ENCODE results near the gene MAP2K5. TPM values are rescaled to one million over a fixed set of nuclear protein-coding genes. Genes with fewer than 3 reads are reported as not detected.

MAP2K5 gene
- total RNA-seq, 1 donor from 2014 or later = 11.6 TPM

DNA sequence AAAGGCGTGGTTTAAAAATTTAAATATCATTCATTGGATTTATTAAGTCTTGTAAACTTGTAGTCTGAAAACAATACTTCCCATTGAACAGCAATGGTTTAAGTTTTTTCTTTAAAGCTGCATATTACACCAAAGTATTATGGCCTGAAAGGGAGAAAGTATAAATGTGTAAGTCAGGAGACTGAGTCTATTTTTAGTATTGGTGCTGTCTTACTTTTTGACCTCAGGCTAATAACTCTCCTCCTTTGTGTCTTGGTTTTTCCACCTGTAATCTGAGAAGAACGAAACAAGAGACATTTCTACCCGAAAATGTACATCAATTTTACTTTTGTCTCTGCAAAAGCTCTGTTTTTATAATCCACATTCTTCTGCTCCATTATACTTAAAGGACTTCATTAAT is 14.0 kb upstream of the MAP2K5 start:
- Histone ChIP-seq H4K20me1 (ENCODE audit: insufficient read depth, low read length) (peaks cover 5% of the 10 kb centered on the region), H3K4me1 (ENCODE audit: insufficient read depth, low read length) (no peaks in the 10 kb centered on the region), H2AFZ (ENCODE audit: low read depth, low read length) (no peak overlapping the region), H3K4me2 (ENCODE audit: low read length) (no peak overlapping the region), H3K4me3 (ENCODE audit: insufficient read depth, low read depth, low read length) (no peak overlapping the region), H3K27ac (ENCODE audit: low read depth, low read length) (no peak overlapping the region), H3K9me3 (ENCODE audit: insufficient read depth, low read depth, low read length) (no peaks in the 10 kb centered on the region), H3K36me3 (ENCODE audit: insufficient read depth, low read length) (no peaks in the 10 kb centered on the region), H3K27me3 (ENCODE audit: insufficient read depth, low read length) (no peaks in the 10 kb centered on the region), H3K79me2 (ENCODE audit: insufficient read depth, low read length) (peaks cover 22% of the 10 kb centered on the region), H3K9ac (ENCODE audit: low read length) (no peak overlapping the region)
- DNase-seq (ENCODE audit: low read depth) (no peak), FAIRE-seq (no peak)
- peaks cover 3% of the 10 kb centered on the region for H3K36me3 Mint-ChIP-seq (ENCODE audit: low read depth, unreplicated experiment)
- no peaks in the 10 kb centered on the region for H3K4me1 Mint-ChIP-seq (ENCODE audit: low read depth, unreplicated experiment)
- H3K4me3 Mint-ChIP-seq (ENCODE audit: unreplicated experiment) = no peak overlapping the region
- no peak for TF ChIP-seq EZH2 (IDR thresholded peaks at IDR 0.05; ENCODE audit: insufficient read depth, low read length)
- TF ChIP-seq, protein P1, sequence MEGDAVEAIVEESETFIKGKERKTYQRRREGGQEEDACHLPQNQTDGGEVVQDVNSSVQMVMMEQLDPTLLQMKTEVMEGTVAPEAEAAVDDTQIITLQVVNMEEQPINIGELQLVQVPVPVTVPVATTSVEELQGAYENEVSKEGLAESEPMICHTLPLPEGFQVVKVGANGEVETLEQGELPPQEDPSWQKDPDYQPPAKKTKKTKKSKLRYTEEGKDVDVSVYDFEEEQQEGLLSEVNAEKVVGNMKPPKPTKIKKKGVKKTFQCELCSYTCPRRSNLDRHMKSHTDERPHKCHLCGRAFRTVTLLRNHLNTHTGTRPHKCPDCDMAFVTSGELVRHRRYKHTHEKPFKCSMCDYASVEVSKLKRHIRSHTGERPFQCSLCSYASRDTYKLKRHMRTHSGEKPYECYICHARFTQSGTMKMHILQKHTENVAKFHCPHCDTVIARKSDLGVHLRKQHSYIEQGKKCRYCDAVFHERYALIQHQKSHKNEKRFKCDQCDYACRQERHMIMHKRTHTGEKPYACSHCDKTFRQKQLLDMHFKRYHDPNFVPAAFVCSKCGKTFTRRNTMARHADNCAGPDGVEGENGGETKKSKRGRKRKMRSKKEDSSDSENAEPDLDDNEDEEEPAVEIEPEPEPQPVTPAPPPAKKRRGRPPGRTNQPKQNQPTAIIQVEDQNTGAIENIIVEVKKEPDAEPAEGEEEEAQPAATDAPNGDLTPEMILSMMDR (IDR thresholded peaks at IDR 0.05; ENCODE audit: insufficient read depth, low read depth, low read length) = no peak
- no peak overlapping the region for H3K27ac Mint-ChIP-seq (ENCODE audit: unreplicated experiment)
- no peaks in the 10 kb centered on the region for H3K9me3 Mint-ChIP-seq (ENCODE audit: unreplicated experiment)
- H3K27me3 Mint-ChIP-seq (ENCODE audit: low read depth, unreplicated experiment) = no peaks in the 10 kb centered on the region

DNA sequence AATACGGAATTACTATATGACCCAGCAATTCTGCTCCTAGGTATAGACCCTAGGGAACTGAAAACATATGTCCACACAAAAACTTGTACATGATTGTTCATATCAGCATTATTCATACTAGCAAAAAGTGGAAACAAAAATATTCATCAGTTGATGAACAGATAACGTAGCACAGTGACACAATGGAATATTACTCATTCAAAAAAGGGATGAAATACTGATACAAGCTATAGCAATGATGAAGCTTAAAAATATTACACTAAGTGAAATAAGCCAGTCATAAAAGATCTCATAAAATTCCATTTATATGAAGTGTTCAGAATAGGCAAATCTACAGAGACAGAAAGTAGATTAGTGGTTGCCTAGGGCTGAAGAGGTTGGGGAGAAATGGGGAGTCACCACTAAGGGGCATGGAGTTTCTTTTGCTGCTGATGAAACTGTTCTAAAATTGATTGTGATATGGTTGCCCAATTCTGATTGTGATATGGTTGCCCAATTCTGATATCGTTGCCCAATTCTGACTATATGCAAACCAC is 11.1 kb upstream of the MAP2K5 start:
- no peak overlapping the region for H3K9ac ChIP-seq (ENCODE audit: low read length)

DNA sequence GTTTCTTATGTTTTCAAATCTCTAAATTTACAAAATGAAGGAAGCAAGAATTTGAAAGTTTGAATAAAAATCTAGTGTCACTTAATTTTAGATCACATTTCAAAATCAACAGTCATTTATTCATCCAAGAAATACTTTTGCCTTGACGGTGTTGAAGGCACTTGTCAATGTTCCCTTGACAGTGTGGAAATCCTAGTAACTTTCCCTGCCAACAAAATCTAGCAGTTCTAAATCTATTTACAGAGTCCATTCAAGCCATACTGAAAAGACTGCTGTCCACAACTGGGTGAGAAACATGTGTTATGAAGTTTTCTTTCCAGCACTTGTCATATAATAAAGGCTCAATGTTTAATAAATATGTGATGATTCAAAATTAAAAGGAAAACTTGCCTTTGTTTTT is 8.6 kb upstream of the MAP2K5 start:
- Mint-ChIP-seq H3K4me1 (ENCODE audit: low read depth, unreplicated experiment) (no peaks in the 10 kb centered on the region), H3K36me3 (ENCODE audit: low read depth, unreplicated experiment) (no peaks in the 10 kb centered on the region), H3K9me3 (ENCODE audit: unreplicated experiment) (no peaks in the 10 kb centered on the region), H3K4me3 (ENCODE audit: unreplicated experiment) (no peak overlapping the region), H3K27me3 (ENCODE audit: low read depth, unreplicated experiment) (no peaks in the 10 kb centered on the region), H3K27ac (ENCODE audit: unreplicated experiment) (no peak overlapping the region)
- H3K9me3 ChIP-seq (ENCODE audit: insufficient read depth, low read depth, low read length) = no peaks in the 10 kb centered on the region
- no peak overlapping the region for H3K27ac ChIP-seq (ENCODE audit: low read depth, low read length)
- DNase-seq (ENCODE audit: low read depth) (no peak), FAIRE-seq (no peak)
- H4K20me1 ChIP-seq (ENCODE audit: insufficient read depth, low read length) = no peaks in the 10 kb centered on the region
- no peak overlapping the region for H3K4me2 ChIP-seq (ENCODE audit: low read length)
- no peak overlapping the region for H3K4me3 ChIP-seq (ENCODE audit: insufficient read depth, low read depth, low read length)
- H3K4me1 ChIP-seq (ENCODE audit: insufficient read depth, low read length) = no peaks in the 10 kb centered on the region
- H3K36me3 ChIP-seq (ENCODE audit: insufficient read depth, low read length) = no peaks in the 10 kb centered on the region
- no peak overlapping the region for H2AFZ ChIP-seq (ENCODE audit: low read depth, low read length)
- no peaks in the 10 kb centered on the region for H3K79me2 ChIP-seq (ENCODE audit: insufficient read depth, low read length)
- H3K9ac ChIP-seq (ENCODE audit: low read length) = no peak overlapping the region
- no peak for TF ChIP-seq EZH2 (IDR thresholded peaks at IDR 0.05; ENCODE audit: insufficient read depth, low read length)
- TF ChIP-seq, protein P1 (IDR thresholded peaks at IDR 0.05; ENCODE audit: insufficient read depth, low read depth, low read length) = no peak
- no peaks in the 10 kb centered on the region for H3K27me3 ChIP-seq (ENCODE audit: insufficient read depth, low read length)

More for the DNA sequence above, 11.1 kb upstream of the MAP2K5 start:
- no peaks in the 10 kb centered on the region for H3K36me3 ChIP-seq (ENCODE audit: insufficient read depth, low read length)
- FAIRE-seq (peak; percentile 13), DNase-seq (ENCODE audit: low read depth) (peak; percentile 60)
- H3K4me3 ChIP-seq (ENCODE audit: insufficient read depth, low read depth, low read length) = no peak overlapping the region
- H3K4me2 ChIP-seq (ENCODE audit: low read length) = no peak overlapping the region
- no peaks in the 10 kb centered on the region for H3K27me3 Mint-ChIP-seq (ENCODE audit: low read depth, unreplicated experiment)
- no peak overlapping the region for H3K27ac Mint-ChIP-seq (ENCODE audit: unreplicated experiment)
- no peaks in the 10 kb centered on the region for H3K4me1 Mint-ChIP-seq (ENCODE audit: low read depth, unreplicated experiment)
- H3K9me3 Mint-ChIP-seq (ENCODE audit: unreplicated experiment) = no peaks in the 10 kb centered on the region
- no peak overlapping the region for H2AFZ ChIP-seq (ENCODE audit: low read depth, low read length)
- H3K27me3 ChIP-seq (ENCODE audit: insufficient read depth, low read length) = no peaks in the 10 kb centered on the region
- peaks cover 3% of the 10 kb centered on the region for H3K36me3 Mint-ChIP-seq (ENCODE audit: low read depth, unreplicated experiment)
- no peak overlapping the region for H3K27ac ChIP-seq (ENCODE audit: low read depth, low read length)
- no peak overlapping the region for H3K4me3 Mint-ChIP-seq (ENCODE audit: unreplicated experiment)
- no peaks in the 10 kb centered on the region for H3K4me1 ChIP-seq (ENCODE audit: insufficient read depth, low read length)
- H4K20me1 ChIP-seq (ENCODE audit: insufficient read depth, low read length) = no peaks in the 10 kb centered on the region
- no peaks in the 10 kb centered on the region for H3K9me3 ChIP-seq (ENCODE audit: insufficient read depth, low read depth, low read length)
- no peak for TF ChIP-seq EZH2 (IDR thresholded peaks at IDR 0.05; ENCODE audit: insufficient read depth, low read length)
- TF ChIP-seq, protein P1 (IDR thresholded peaks at IDR 0.05; ENCODE audit: insufficient read depth, low read depth, low read length) = no peak
- no peaks in the 10 kb centered on the region for H3K79me2 ChIP-seq (ENCODE audit: insufficient read depth, low read length)

All from astrocyte (in vitro differentiated cells and primary cell).